Measurements from ENCODE around the gene UBTF.

- no peak for TF ChIP-seq MYC (IDR thresholded peaks at IDR 0.05; ENCODE audit: low read depth, low read length)
- peak; percentile 15 for TF ChIP-seq POLR2A (IDR thresholded peaks at IDR 0.05; ENCODE audit: low read depth, low read length)
- TF ChIP-seq FOS (IDR thresholded peaks at IDR 0.05; ENCODE audit: borderline replicate concordance, insufficient read depth, low read length) = no peak
- TF ChIP-seq POLR2AphosphoS5 (IDR thresholded peaks at IDR 0.05; ENCODE audit: insufficient read depth, low read depth, low read length) = no peak
- TF ChIP-seq CTCF (IDR thresholded peaks at IDR 0.05; ENCODE audit: extremely low read depth in 1 of 2, insufficient read depth in 1 of 2, low read depth in 1 of 2, low read length in 2 of 2) = no peak
Observed at GRCh38 chr17:44191941-44192496, 27.5 kb downstream of the UBTF start.
